ENCODE data around the gene DLGAP4.

The DLGAP4 gene

GRCh38 chr20:36343641-36344040 lies 37.5 kb downstream of the DLGAP4 start:
- H3K27ac ChIP-seq = no peak overlapping the region
- TF ChIP-seq CTCF (conservative IDR thresholded peaks at IDR 0.05) = no peak

- H3K27ac ChIP-seq = no peak overlapping the region
- TF ChIP-seq CTCF (conservative IDR thresholded peaks at IDR 0.05) = no peak
Observed at GRCh38 chr20:36344517-36345132, 38.5 kb downstream of the DLGAP4 start.

- no peak for TF ChIP-seq CTCF (conservative IDR thresholded peaks at IDR 0.05)
- H3K27ac ChIP-seq = no peak overlapping the region
Observed at GRCh38 chr20:36346256-36346655, 40.1 kb downstream of the DLGAP4 start.

- no peak for TF ChIP-seq CTCF (conservative IDR thresholded peaks at IDR 0.05)
- no peak overlapping the region for H3K27ac ChIP-seq
Observed at GRCh38 chr20:36349384-36350170, 43.4 kb downstream of the DLGAP4 start.

- TF ChIP-seq CTCF (conservative IDR thresholded peaks at IDR 0.05) = no peak
- no peak overlapping the region for H3K27ac ChIP-seq
Observed at GRCh38 chr20:36350439-36350838, 44.3 kb downstream of the DLGAP4 start.

GRCh38 chr20:36351937-36352336 lies 45.8 kb downstream of the DLGAP4 start:
- no peak overlapping the region for H3K27ac ChIP-seq
- TF ChIP-seq CTCF (conservative IDR thresholded peaks at IDR 0.05) = no peak

GRCh38 chr20:36352843-36353553 lies 46.9 kb downstream of the DLGAP4 start:
- no peak for TF ChIP-seq CTCF (conservative IDR thresholded peaks at IDR 0.05)
- no peak overlapping the region for H3K27ac ChIP-seq
